GM23338 (cell line): ENCODE results near the gene MYO5C. TPM values are rescaled to one million over a fixed set of nuclear protein-coding genes. Genes with fewer than 3 reads are reported as not detected.

Source experiments
- ATAC-seq: fragments of 200-7000 bp; cut with Tn5 transposase; 3 replicates; pipeline ENCODE4 v1.9.1; 2020
- DNase-seq: peaks from one replicate; pipeline ENCODE4 v3.0.0-alpha.2; 2015; ENCODE audit warnings: low spot score
- H2AFZ ChIP-seq: fragments of 200-600 bp; sonication (generic); 2 replicates; pipeline ENCODE4 v1.8.0; 2016; ENCODE audit warnings: antibody characterized with exemption, mild to moderate bottlenecking, moderate library complexity
- H3F3A ChIP-seq: fragments of 200-600 bp; sonication (generic); replicated peaks from 2 replicates; pipeline ENCODE4 v1.8.0; 2017; ENCODE audit warnings: antibody characterized with exemption, mixed run types, low read depth
- H3K27ac ChIP-seq: fragments of 200-600 bp; sonication (generic); 2 replicates; pipeline ENCODE4 v1.6.1; 2016; ENCODE audit warnings: low read depth
- H3K27me3 ChIP-seq: fragments of 200-600 bp; sonication (generic); 2 replicates; pipeline ENCODE4 v1.8.0; 2016; ENCODE audit warnings: mild to moderate bottlenecking, mixed run types, moderate library complexity; ENCODE audit not compliant: insufficient read depth
- H3K36me3 ChIP-seq: fragments of 200-600 bp; sonication (generic); 2 replicates; pipeline ENCODE4 v1.8.0; 2016; ENCODE audit warnings: mild to moderate bottlenecking; ENCODE audit not compliant: insufficient read depth
- H3K4me1 ChIP-seq: fragments of 200-600 bp; sonication (generic); 2 replicates; pipeline ENCODE4 v1.8.0; 2016; ENCODE audit warnings: mild to moderate bottlenecking, moderate library complexity; ENCODE audit not compliant: insufficient read depth
- H3K4me2 ChIP-seq: fragments of 200-600 bp; sonication (generic); 2 replicates; pipeline ENCODE4 v1.7.1; 2017; ENCODE audit warnings: mixed run types
- H3K4me3 ChIP-seq: fragments of 200-600 bp; sonication (generic); 2 replicates; pipeline ENCODE4 v1.6.1; 2016; ENCODE audit warnings: mixed run types
- H3K79me2 ChIP-seq: fragments of 200-600 bp; sonication (generic); replicated peaks from 2 replicates; pipeline ENCODE4 v1.8.0; 2017; ENCODE audit warnings: mild to moderate bottlenecking; ENCODE audit not compliant: insufficient read depth
- H3K9me2 ChIP-seq: fragments of 200-600 bp; sonication (generic); 2 replicates; pipeline ENCODE4 v1.8.0; 2017; ENCODE audit not compliant: insufficient read depth
- H4K20me1 ChIP-seq: fragments of 200-600 bp; sonication (generic); replicated peaks from 2 replicates; pipeline ENCODE4 v1.8.0; 2017; ENCODE audit warnings: mild to moderate bottlenecking; ENCODE audit not compliant: insufficient read depth
- H3K27ac Mint-ChIP-seq: 2 replicates; pipeline ENCODE4 v1.8.0; 2020; ENCODE audit warnings: inconsistent platforms, mild to moderate bottlenecking, moderate library complexity, mixed read lengths
- H3K27me3 Mint-ChIP-seq: 3 replicates; pipeline ENCODE4 v1.8.0; 2022; ENCODE audit warnings: low read depth, mild to moderate bottlenecking, moderate library complexity, mixed read lengths, inconsistent platforms; ENCODE audit not compliant: insufficient read depth, poor library complexity
- H3K36me3 Mint-ChIP-seq: 3 replicates; pipeline ENCODE4 v1.8.0; 2021; ENCODE audit warnings: low read depth, mild to moderate bottlenecking, inconsistent platforms, moderate library complexity, mixed read lengths
- H3K4me1 Mint-ChIP-seq: 3 replicates; pipeline ENCODE4 v1.8.0; 2020; ENCODE audit warnings: mild to moderate bottlenecking, inconsistent platforms, mixed read lengths
- H3K4me3 Mint-ChIP-seq: 3 replicates; pipeline ENCODE4 v1.8.0; 2021; ENCODE audit warnings: moderate library complexity, mild to moderate bottlenecking, inconsistent platforms, mixed read lengths
- H3K9me3 Mint-ChIP-seq: 3 replicates; pipeline ENCODE4 v1.8.0; 2020; ENCODE audit warnings: moderate library complexity, mild to moderate bottlenecking, inconsistent platforms, mixed read lengths
- CREB1 ChIP-seq: fragments of 250-450 bp; sonication (Bioruptor Pico); IDR thresholded peaks from 2 replicates; pipeline ENCODE4 v1.5.0; 2020; ENCODE audit warnings: low read depth, mild to moderate bottlenecking, moderate library complexity
- EZH2 ChIP-seq: fragments of 200-600 bp; sonication (generic); IDR thresholded peaks from one replicate; pipeline ENCODE4 v1.8.0; 2017; ENCODE audit warnings: antibody characterized with exemption, mild to moderate bottlenecking, low read depth; ENCODE audit not compliant: unreplicated experiment
- EZH2phosphoT487 ChIP-seq: fragments of 200-600 bp; sonication (generic); IDR thresholded peaks from one replicate; pipeline ENCODE4 v1.8.1; 2018; ENCODE audit warnings: antibody characterized with exemption; ENCODE audit not compliant: unreplicated experiment
- JUNB ChIP-seq: IDR thresholded peaks from one replicate; pipeline ENCODE4 v1.6.1; 2016; ENCODE audit warnings: antibody characterized with exemption; ENCODE audit not compliant: unreplicated experiment
- NANOG ChIP-seq: IDR thresholded peaks from 2 replicates; pipeline ENCODE4 v1.6.1; 2016; ENCODE audit warnings: antibody characterized with exemption, borderline replicate concordance
- POLR2AphosphoS5 ChIP-seq: IDR thresholded peaks from 2 replicates; pipeline ENCODE4 v1.6.1; 2016; ENCODE audit warnings: antibody characterized with exemption, low read depth
- STAT1 ChIP-seq: IDR thresholded peaks from one replicate; pipeline ENCODE4 v1.6.1; 2016; ENCODE audit warnings: antibody characterized with exemption; ENCODE audit not compliant: unreplicated experiment
- ZNF114 ChIP-seq: fragments of 250-450 bp; sonication (Bioruptor Pico); IDR thresholded peaks from 2 replicates; pipeline ENCODE4 v1.5.0; 2020; ENCODE audit warnings: mild to moderate bottlenecking, moderate library complexity
- ZNF331 ChIP-seq: fragments of 250-450 bp; sonication (Bioruptor Pico); IDR thresholded peaks from 2 replicates; pipeline ENCODE4 v1.5.0; 2020; ENCODE audit warnings: low read depth, mild to moderate bottlenecking, moderate library complexity
- polyA plus RNA-seq: library from polyadenylated mRNA; unstranded; fragments of >200 nt; fragmentation: Nextera tagmentation; extraction: Ambion mirVana; gene quantifications from 2 replicates; pipeline ENCODE4 v1.2.1, GENCODE V29; 2016
- total RNA-seq: library from RNA; depleted of rRNA; stranded (reverse); fragments of >200 nt; shearing (Covaris generic); gene quantifications from 2 replicates; pipeline ENCODE4 v1.2.3, GENCODE V29; 2014
- TF ChIP-seq, protein P1 (sequence below): fragments of 250-450 bp; sonication (Bioruptor Pico); IDR thresholded peaks from 2 replicates; pipeline ENCODE4 v1.5.0; 2020; ENCODE audit warnings: mild to moderate bottlenecking, moderate library complexity
- TF ChIP-seq, protein P2 (sequence below): IDR thresholded peaks from one replicate; pipeline ENCODE4 v1.6.1; 2018; ENCODE audit warnings: antibody characterized with exemption; ENCODE audit not compliant: unreplicated experiment
- TF ChIP-seq, protein P3 (sequence below), 2 experiments: fragments of 200-600 bp in 1 of 2; sonication (generic) in 1 of 2; conservative IDR thresholded peaks; 2 replicates each; pipeline versions ENCODE4 v1.5.1 to v1.6.1; 2016 to 2017; ENCODE audit warnings: antibody characterized with exemption in 2 of 2, low read depth in 2 of 2, mild to moderate bottlenecking in 2 of 2, moderate library complexity in 1 of 2
- TF ChIP-seq, protein P4 (sequence below): IDR thresholded peaks from 2 replicates; pipeline ENCODE4 v1.6.1; 2016; ENCODE audit warnings: antibody characterized with exemption

MYO5C gene
- total and polyA plus RNA-seq, 2 experiments from 2014 or later, result 7.9 to 28.8 TPM

DNA sequence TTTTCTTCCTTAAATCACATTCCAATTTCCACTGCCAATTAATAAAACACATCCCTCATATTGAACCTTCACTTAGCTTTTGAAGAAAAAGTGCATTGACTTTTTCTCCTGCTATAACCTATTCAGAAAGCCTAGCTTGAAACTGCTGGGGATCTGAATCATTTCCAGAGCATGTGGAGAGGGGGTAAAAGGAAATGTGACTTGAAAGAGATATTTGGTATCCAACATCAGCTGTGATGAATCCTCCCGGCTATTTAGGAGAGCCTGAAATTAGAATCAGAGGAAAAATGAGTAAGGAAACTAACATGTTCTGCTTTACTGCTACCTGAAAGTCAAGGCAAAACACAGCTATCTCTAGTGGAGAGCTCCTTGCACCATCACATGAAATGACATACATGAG, 101.8 kb downstream of the MYO5C start:
- Histone ChIP-seq H3K36me3 (no peaks in the 10 kb centered on the region), H2AFZ (no peak overlapping the region), H3K4me2 (no peak overlapping the region)

More for the DNA sequence above, 101.8 kb downstream of the MYO5C start:
- Mint-ChIP-seq H3K27ac (no peak overlapping the region), H3K4me3 (no peak overlapping the region), H3K27me3 (no peaks in the 10 kb centered on the region), H3K9me3 (no peaks in the 10 kb centered on the region), H3K4me1 (peaks cover 5% of the 10 kb centered on the region; the same call in 2 of the 3 replicates), H3K36me3 (peaks cover 11% of the 10 kb centered on the region; the same call in 1 of the 3 replicates)
- Histone ChIP-seq H3K27ac (no peak overlapping the region), H3F3A (no peaks in the 10 kb centered on the region), H3K79me2 (no peaks in the 10 kb centered on the region), H4K20me1 (no peaks in the 10 kb centered on the region), H3K9me2 (no peaks in the 10 kb centered on the region), H3K4me3 (no peak overlapping the region), H3K27me3 (no peaks in the 10 kb centered on the region), H3K4me1 (no peaks in the 10 kb centered on the region)
- no peak for TF ChIP-seq CREB1
- TF ChIP-seq, protein P1, sequence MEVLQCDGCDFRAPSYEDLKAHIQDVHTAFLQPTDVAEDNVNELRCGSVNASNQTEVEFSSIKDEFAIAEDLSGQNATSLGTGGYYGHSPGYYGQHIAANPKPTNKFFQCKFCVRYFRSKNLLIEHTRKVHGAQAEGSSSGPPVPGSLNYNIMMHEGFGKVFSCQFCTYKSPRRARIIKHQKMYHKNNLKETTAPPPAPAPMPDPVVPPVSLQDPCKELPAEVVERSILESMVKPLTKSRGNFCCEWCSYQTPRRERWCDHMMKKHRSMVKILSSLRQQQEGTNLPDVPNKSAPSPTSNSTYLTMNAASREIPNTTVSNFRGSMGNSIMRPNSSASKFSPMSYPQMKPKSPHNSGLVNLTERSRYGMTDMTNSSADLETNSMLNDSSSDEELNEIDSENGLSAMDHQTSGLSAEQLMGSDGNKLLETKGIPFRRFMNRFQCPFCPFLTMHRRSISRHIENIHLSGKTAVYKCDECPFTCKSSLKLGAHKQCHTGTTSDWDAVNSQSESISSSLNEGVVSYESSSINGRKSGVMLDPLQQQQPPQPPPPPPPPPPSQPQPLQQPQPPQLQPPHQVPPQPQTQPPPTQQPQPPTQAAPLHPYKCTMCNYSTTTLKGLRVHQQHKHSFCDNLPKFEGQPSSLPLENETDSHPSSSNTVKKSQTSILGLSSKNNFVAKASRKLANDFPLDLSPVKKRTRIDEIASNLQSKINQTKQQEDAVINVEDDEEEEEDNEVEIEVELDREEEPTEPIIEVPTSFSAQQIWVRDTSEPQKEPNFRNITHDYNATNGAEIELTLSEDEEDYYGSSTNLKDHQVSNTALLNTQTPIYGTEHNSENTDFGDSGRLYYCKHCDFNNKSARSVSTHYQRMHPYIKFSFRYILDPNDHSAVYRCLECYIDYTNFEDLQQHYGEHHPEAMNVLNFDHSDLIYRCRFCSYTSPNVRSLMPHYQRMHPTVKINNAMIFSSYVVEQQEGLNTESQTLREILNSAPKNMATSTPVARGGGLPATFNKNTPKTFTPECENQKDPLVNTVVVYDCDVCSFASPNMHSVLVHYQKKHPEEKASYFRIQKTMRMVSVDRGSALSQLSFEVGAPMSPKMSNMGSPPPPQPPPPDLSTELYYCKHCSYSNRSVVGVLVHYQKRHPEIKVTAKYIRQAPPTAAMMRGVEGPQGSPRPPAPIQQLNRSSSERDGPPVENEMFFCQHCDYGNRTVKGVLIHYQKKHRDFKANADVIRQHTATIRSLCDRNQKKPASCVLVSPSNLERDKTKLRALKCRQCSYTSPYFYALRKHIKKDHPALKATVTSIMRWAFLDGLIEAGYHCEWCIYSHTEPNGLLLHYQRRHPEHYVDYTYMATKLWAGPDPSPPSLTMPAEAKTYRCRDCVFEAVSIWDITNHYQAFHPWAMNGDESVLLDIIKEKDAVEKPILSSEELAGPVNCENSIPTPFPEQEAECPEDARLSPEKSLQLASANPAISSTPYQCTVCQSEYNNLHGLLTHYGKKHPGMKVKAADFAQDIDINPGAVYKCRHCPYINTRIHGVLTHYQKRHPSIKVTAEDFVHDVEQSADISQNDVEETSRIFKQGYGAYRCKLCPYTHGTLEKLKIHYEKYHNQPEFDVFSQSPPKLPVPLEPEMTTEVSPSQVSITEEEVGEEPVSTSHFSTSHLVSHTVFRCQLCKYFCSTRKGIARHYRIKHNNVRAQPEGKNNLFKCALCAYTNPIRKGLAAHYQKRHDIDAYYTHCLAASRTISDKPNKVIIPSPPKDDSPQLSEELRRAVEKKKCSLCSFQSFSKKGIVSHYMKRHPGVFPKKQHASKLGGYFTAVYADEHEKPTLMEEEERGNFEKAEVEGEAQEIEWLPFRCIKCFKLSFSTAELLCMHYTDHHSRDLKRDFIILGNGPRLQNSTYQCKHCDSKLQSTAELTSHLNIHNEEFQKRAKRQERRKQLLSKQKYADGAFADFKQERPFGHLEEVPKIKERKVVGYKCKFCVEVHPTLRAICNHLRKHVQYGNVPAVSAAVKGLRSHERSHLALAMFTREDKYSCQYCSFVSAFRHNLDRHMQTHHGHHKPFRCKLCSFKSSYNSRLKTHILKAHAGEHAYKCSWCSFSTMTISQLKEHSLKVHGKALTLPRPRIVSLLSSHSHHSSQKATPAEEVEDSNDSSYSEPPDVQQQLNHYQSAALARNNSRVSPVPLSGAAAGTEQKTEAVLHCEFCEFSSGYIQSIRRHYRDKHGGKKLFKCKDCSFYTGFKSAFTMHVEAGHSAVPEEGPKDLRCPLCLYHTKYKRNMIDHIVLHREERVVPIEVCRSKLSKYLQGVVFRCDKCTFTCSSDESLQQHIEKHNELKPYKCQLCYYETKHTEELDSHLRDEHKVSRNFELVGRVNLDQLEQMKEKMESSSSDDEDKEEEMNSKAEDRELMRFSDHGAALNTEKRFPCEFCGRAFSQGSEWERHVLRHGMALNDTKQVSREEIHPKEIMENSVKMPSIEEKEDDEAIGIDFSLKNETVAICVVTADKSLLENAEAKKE, result no peak
- no peak for TF ChIP-seq EZH2
- no peak for TF ChIP-seq JUNB
- TF ChIP-seq, protein P2, sequence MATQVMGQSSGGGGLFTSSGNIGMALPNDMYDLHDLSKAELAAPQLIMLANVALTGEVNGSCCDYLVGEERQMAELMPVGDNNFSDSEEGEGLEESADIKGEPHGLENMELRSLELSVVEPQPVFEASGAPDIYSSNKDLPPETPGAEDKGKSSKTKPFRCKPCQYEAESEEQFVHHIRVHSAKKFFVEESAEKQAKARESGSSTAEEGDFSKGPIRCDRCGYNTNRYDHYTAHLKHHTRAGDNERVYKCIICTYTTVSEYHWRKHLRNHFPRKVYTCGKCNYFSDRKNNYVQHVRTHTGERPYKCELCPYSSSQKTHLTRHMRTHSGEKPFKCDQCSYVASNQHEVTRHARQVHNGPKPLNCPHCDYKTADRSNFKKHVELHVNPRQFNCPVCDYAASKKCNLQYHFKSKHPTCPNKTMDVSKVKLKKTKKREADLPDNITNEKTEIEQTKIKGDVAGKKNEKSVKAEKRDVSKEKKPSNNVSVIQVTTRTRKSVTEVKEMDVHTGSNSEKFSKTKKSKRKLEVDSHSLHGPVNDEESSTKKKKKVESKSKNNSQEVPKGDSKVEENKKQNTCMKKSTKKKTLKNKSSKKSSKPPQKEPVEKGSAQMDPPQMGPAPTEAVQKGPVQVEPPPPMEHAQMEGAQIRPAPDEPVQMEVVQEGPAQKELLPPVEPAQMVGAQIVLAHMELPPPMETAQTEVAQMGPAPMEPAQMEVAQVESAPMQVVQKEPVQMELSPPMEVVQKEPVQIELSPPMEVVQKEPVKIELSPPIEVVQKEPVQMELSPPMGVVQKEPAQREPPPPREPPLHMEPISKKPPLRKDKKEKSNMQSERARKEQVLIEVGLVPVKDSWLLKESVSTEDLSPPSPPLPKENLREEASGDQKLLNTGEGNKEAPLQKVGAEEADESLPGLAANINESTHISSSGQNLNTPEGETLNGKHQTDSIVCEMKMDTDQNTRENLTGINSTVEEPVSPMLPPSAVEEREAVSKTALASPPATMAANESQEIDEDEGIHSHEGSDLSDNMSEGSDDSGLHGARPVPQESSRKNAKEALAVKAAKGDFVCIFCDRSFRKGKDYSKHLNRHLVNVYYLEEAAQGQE, result no peak
- TF ChIP-seq EZH2phosphoT487, result no peak
- TF ChIP-seq, protein P3, sequence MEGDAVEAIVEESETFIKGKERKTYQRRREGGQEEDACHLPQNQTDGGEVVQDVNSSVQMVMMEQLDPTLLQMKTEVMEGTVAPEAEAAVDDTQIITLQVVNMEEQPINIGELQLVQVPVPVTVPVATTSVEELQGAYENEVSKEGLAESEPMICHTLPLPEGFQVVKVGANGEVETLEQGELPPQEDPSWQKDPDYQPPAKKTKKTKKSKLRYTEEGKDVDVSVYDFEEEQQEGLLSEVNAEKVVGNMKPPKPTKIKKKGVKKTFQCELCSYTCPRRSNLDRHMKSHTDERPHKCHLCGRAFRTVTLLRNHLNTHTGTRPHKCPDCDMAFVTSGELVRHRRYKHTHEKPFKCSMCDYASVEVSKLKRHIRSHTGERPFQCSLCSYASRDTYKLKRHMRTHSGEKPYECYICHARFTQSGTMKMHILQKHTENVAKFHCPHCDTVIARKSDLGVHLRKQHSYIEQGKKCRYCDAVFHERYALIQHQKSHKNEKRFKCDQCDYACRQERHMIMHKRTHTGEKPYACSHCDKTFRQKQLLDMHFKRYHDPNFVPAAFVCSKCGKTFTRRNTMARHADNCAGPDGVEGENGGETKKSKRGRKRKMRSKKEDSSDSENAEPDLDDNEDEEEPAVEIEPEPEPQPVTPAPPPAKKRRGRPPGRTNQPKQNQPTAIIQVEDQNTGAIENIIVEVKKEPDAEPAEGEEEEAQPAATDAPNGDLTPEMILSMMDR (conservative IDR thresholded peaks at IDR 0.05; ENCODE audit: low read depth in 2 of 2), result no peak
- TF ChIP-seq POLR2AphosphoS5, result no peak
- no peak for TF ChIP-seq ZNF114 (CRISPR knock-in tag)
- TF ChIP-seq STAT1, result no peak
- TF ChIP-seq ZNF331 (CRISPR knock-in tag), result no peak
- TF ChIP-seq, protein P4, sequence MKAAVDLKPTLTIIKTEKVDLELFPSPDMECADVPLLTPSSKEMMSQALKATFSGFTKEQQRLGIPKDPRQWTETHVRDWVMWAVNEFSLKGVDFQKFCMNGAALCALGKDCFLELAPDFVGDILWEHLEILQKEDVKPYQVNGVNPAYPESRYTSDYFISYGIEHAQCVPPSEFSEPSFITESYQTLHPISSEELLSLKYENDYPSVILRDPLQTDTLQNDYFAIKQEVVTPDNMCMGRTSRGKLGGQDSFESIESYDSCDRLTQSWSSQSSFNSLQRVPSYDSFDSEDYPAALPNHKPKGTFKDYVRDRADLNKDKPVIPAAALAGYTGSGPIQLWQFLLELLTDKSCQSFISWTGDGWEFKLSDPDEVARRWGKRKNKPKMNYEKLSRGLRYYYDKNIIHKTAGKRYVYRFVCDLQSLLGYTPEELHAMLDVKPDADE, result no peak
- no peak for TF ChIP-seq NANOG
- no peak for ATAC-seq
- DNase-seq, result no peak
